ENCODE results near the gene ADGRD2.

DNA sequence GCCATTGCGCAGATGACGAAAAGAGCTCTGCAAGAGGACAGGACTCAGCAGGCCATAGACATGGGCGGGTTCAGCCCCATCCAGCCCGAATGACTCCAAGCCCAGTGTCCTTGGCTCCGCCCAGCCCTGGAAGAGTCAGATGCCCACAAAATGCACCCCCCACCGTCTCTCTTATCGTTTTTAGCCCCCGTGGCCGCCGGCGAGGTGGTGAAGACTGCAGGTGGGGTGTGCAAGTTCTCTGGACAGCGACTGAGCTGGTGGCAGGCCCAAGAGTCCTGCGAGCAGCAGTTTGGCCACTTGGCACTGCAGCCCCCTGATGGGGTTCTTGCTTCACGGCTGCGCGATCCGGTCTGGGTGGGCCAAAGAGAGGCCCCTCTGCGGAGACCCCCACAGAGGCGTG lies 2.1 kb downstream of the ADGRD2 start:
- no peak for TF ChIP-seq ZNF660 (CRISPR knock-in tag; IDR thresholded peaks at IDR 0.05; ENCODE audit: borderline replicate concordance, low read depth)
- no peak for TF ChIP-seq FOXC1 (CRISPR knock-in tag; IDR thresholded peaks at IDR 0.05; ENCODE audit: borderline replicate concordance)
- TF ChIP-seq, protein P1, sequence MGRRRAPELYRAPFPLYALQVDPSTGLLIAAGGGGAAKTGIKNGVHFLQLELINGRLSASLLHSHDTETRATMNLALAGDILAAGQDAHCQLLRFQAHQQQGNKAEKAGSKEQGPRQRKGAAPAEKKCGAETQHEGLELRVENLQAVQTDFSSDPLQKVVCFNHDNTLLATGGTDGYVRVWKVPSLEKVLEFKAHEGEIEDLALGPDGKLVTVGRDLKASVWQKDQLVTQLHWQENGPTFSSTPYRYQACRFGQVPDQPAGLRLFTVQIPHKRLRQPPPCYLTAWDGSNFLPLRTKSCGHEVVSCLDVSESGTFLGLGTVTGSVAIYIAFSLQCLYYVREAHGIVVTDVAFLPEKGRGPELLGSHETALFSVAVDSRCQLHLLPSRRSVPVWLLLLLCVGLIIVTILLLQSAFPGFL (CRISPR knock-in tag; IDR thresholded peaks at IDR 0.05): no peak
- no peak for TF ChIP-seq HNRNPUL1 (IDR thresholded peaks at IDR 0.05; ENCODE audit: low read depth, low read length)
- TF ChIP-seq, protein P2, sequence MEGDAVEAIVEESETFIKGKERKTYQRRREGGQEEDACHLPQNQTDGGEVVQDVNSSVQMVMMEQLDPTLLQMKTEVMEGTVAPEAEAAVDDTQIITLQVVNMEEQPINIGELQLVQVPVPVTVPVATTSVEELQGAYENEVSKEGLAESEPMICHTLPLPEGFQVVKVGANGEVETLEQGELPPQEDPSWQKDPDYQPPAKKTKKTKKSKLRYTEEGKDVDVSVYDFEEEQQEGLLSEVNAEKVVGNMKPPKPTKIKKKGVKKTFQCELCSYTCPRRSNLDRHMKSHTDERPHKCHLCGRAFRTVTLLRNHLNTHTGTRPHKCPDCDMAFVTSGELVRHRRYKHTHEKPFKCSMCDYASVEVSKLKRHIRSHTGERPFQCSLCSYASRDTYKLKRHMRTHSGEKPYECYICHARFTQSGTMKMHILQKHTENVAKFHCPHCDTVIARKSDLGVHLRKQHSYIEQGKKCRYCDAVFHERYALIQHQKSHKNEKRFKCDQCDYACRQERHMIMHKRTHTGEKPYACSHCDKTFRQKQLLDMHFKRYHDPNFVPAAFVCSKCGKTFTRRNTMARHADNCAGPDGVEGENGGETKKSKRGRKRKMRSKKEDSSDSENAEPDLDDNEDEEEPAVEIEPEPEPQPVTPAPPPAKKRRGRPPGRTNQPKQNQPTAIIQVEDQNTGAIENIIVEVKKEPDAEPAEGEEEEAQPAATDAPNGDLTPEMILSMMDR (CRISPR knock-in tag; IDR thresholded peaks at IDR 0.05): no peak
- no peak for TF ChIP-seq SOX6 (IDR thresholded peaks at IDR 0.05)
- no peak for TF ChIP-seq SOX6 (CRISPR knock-in tag; IDR thresholded peaks at IDR 0.05)
- TF ChIP-seq, protein P3, sequence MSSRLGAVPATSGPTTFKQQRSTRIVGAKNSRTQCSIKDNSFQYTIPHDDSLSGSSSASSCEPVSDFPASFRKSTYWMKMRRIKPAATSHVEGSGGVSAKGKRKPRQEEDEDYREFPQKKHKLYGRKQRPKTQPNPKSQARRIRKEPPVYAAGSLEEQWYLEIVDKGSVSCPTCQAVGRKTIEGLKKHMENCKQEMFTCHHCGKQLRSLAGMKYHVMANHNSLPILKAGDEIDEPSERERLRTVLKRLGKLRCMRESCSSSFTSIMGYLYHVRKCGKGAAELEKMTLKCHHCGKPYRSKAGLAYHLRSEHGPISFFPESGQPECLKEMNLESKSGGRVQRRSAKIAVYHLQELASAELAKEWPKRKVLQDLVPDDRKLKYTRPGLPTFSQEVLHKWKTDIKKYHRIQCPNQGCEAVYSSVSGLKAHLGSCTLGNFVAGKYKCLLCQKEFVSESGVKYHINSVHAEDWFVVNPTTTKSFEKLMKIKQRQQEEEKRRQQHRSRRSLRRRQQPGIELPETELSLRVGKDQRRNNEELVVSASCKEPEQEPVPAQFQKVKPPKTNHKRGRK (CRISPR knock-in tag; IDR thresholded peaks at IDR 0.05): no peak
- no peak for TF ChIP-seq POLR2A (IDR thresholded peaks at IDR 0.05; ENCODE audit: insufficient read depth in 1 of 2, low read depth in 2 of 2, low read length in 2 of 2)
- TF ChIP-seq ZNF674 (CRISPR knock-in tag; IDR thresholded peaks at IDR 0.05; ENCODE audit: low read depth): no peak

Data from HepG2 (cell line).